CD4-positive, alpha-beta T cell treated with Interleukin-15 for 1 hour (primary cell): Measurements from ENCODE around the gene BDKRB2.

Source experiments
- DNase-seq: peaks from one replicate; pipeline ENCODE4 v3.0.0-alpha.2; 2020

The BDKRB2 gene

GRCh38 chr14:96177766-96178375 lies 26.8 kb upstream of the BDKRB2 start:
- DNase-seq, result no peak

- no peak for DNase-seq
These were observed 25.9 kb upstream of the BDKRB2 start for GRCh38 chr14:96178461-96179321.

GRCh38 chr14:96180043-96180874 lies 24.4 kb upstream of the BDKRB2 start:
- DNase-seq, result no peak

GRCh38 chr14:96181186-96182056 lies 23.2 kb upstream of the BDKRB2 start:
- no peak for DNase-seq

- DNase-seq, result no peak
These were observed 22.1 kb upstream of the BDKRB2 start for GRCh38 chr14:96182546-96182945.

- no peak for DNase-seq
These were observed 19.9 kb upstream of the BDKRB2 start for GRCh38 chr14:96184737-96185136.

- DNase-seq, result no peak
These were observed 17.2 kb upstream of the BDKRB2 start for GRCh38 chr14:96187216-96188031.

GRCh38 chr14:96189281-96189711 lies 15.3 kb upstream of the BDKRB2 start:
- DNase-seq, result no peak

GRCh38 chr14:96191353-96191752 lies 13.3 kb upstream of the BDKRB2 start:
- no peak for DNase-seq

- no peak for DNase-seq
These were observed 12.7 kb upstream of the BDKRB2 start for GRCh38 chr14:96191841-96192462.

- DNase-seq, result no peak
These were observed 11.4 kb upstream of the BDKRB2 start for GRCh38 chr14:96192975-96193805.

GRCh38 chr14:96194262-96194656 lies 10.4 kb upstream of the BDKRB2 start:
- no peak for DNase-seq

- DNase-seq, result no peak
These were observed 9.8 kb upstream of the BDKRB2 start for GRCh38 chr14:96194657-96195431.

- no peak for DNase-seq
These were observed 9.1 kb upstream of the BDKRB2 start for GRCh38 chr14:96195441-96196081.

GRCh38 chr14:96197163-96197852 lies 7.3 kb upstream of the BDKRB2 start:
- DNase-seq, result no peak

GRCh38 chr14:96197969-96198368 lies 6.7 kb upstream of the BDKRB2 start:
- DNase-seq, result no peak

GRCh38 chr14:96198430-96199130 lies 6.1 kb upstream of the BDKRB2 start:
- DNase-seq, result no peak

- DNase-seq, result no peak
These were observed 3.5 kb upstream of the BDKRB2 start for GRCh38 chr14:96201157-96201556.
